ENCODE results near the gene RUSC2. TPM values are rescaled to one million over a fixed set of nuclear protein-coding genes. Genes with fewer than 3 reads are reported as not detected.
"Not testable (repeated sequence)": the region's sequence is repeated elsewhere in the genome, so short reads cannot be mapped to it uniquely, and the experiment has no call there.

The RUSC2 gene
- total RNA-seq, 2 experiments from 2014 or later, result not detected

GRCh38 chr9:35490910-35491465, 1.1 kb downstream of the RUSC2 start:
- Histone ChIP-seq H3K27ac (ENCODE audit: low read depth, low read length, poor library complexity, severe bottlenecking) (no peak overlapping the region), H3K9me2 (ENCODE audit: insufficient read depth, low read length) (no peaks in the 10 kb centered on the region), H3K36me3 (ENCODE audit: insufficient read depth, low read length) (no peaks in the 10 kb centered on the region), H2AFZ (ENCODE audit: low read length) (no peak overlapping the region), H3K4me3 (ENCODE audit: low read depth, low read length, poor library complexity, severe bottlenecking) (no peak overlapping the region), H3K9me3 (ENCODE audit: low read length) (no peaks in the 10 kb centered on the region), H3K4me2 (ENCODE audit: low read length) (no peak overlapping the region), H3K4me1 (ENCODE audit: insufficient read depth, low read length, poor library complexity, severe bottlenecking) (no peaks in the 10 kb centered on the region), H3K79me2 (ENCODE audit: insufficient read depth, low read depth, low read length) (no peaks in the 10 kb centered on the region), H4K20me1 (ENCODE audit: insufficient read depth, low read length) (no peaks in the 10 kb centered on the region)
- TF ChIP-seq EZH2phosphoT487 (IDR thresholded peaks at IDR 0.05; ENCODE audit: borderline replicate concordance, low read depth, low read length) (no peak), CTCF (conservative IDR thresholded peaks at IDR 0.05; ENCODE audit: low read length) (no peak)
- ChIA-PET CTCF (ENCODE audit: unreplicated experiment) (no interaction called here), POLR2A (no interaction called here)
- DNase-seq (ENCODE audit: low spot score), result no peak
- no TSS peak for BruUV-seq (replicated peaks)
- intact Hi-C loops (cut with micrococcal nuclease; ENCODE audit: unreplicated experiment), result no loop called here

GRCh38 chr9:35493119-35493518, 3.2 kb downstream of the RUSC2 start:
- H3K4me2 ChIP-seq (ENCODE audit: low read length); H3K36me3 ChIP-seq (ENCODE audit: insufficient read depth, low read length); intact Hi-C loops (cut with micrococcal nuclease; ENCODE audit: unreplicated experiment); H2AFZ ChIP-seq (ENCODE audit: low read length); POLR2A ChIA-PET; H3K9me3 ChIP-seq (ENCODE audit: low read length); DNase-seq (ENCODE audit: low spot score); H3K9me2 ChIP-seq (ENCODE audit: insufficient read depth, low read length); BruUV-seq (replicated peaks); H3K4me3 ChIP-seq (ENCODE audit: low read depth, low read length, poor library complexity, severe bottlenecking); H3K79me2 ChIP-seq (ENCODE audit: insufficient read depth, low read depth, low read length); H3K4me1 ChIP-seq (ENCODE audit: insufficient read depth, low read length, poor library complexity, severe bottlenecking); CTCF ChIA-PET (ENCODE audit: unreplicated experiment); H4K20me1 ChIP-seq (ENCODE audit: insufficient read depth, low read length); H3K27ac ChIP-seq (ENCODE audit: low read depth, low read length, poor library complexity, severe bottlenecking): not testable (repeated sequence)

- CTCF ChIA-PET (ENCODE audit: unreplicated experiment), result no interaction called here
- intact Hi-C loops (cut with micrococcal nuclease; ENCODE audit: unreplicated experiment), result no loop called here
- H3K79me2 ChIP-seq (ENCODE audit: insufficient read depth, low read depth, low read length), result no peaks in the 10 kb centered on the region
Measured at GRCh38 chr9:35495984-35496383, 6.1 kb downstream of the RUSC2 start.

GRCh38 chr9:35498245-35498644, 8.3 kb downstream of the RUSC2 start:
- intact Hi-C loops (cut with micrococcal nuclease; ENCODE audit: unreplicated experiment); H3K4me3 ChIP-seq (ENCODE audit: low read depth, low read length, poor library complexity, severe bottlenecking); CTCF ChIA-PET (ENCODE audit: unreplicated experiment): not testable (repeated sequence)

More at GRCh38 chr9:35495984-35496383, 6.1 kb downstream of the RUSC2 start:
- Histone ChIP-seq H3K4me1 (ENCODE audit: insufficient read depth, low read length, poor library complexity, severe bottlenecking) (no peaks in the 10 kb centered on the region), H3K9me2 (ENCODE audit: insufficient read depth, low read length) (no peaks in the 10 kb centered on the region), H3K4me3 (ENCODE audit: low read depth, low read length, poor library complexity, severe bottlenecking) (no peak overlapping the region), H3K27ac (ENCODE audit: low read depth, low read length, poor library complexity, severe bottlenecking) (no peak overlapping the region), H2AFZ (ENCODE audit: low read length) (no peak overlapping the region), H3K4me2 (ENCODE audit: low read length) (no peak overlapping the region), H4K20me1 (ENCODE audit: insufficient read depth, low read length) (no peaks in the 10 kb centered on the region), H3K36me3 (ENCODE audit: insufficient read depth, low read length) (no peaks in the 10 kb centered on the region), H3K9me3 (ENCODE audit: low read length) (no peaks in the 10 kb centered on the region)
- TF ChIP-seq CTCF (conservative IDR thresholded peaks at IDR 0.05; ENCODE audit: low read length), result no peak
- TF ChIP-seq EZH2phosphoT487 (IDR thresholded peaks at IDR 0.05; ENCODE audit: borderline replicate concordance, low read depth, low read length), result no peak
- DNase-seq (ENCODE audit: low spot score), result no peak
- POLR2A ChIA-PET, result interaction anchor here (0.6 kb wide), 1 partner anchor 12 kb away, joined by 3 read pairs; no protein-coding TSS in a partner anchor
- BruUV-seq (replicated peaks), result no TSS peak

More at GRCh38 chr9:35498245-35498644, 8.3 kb downstream of the RUSC2 start:
- POLR2A ChIA-PET; DNase-seq (ENCODE audit: low spot score); H3K36me3 ChIP-seq (ENCODE audit: insufficient read depth, low read length); H4K20me1 ChIP-seq (ENCODE audit: insufficient read depth, low read length); BruUV-seq (replicated peaks); H3K27ac ChIP-seq (ENCODE audit: low read depth, low read length, poor library complexity, severe bottlenecking); H3K9me2 ChIP-seq (ENCODE audit: insufficient read depth, low read length); H3K4me2 ChIP-seq (ENCODE audit: low read length); H3K4me1 ChIP-seq (ENCODE audit: insufficient read depth, low read length, poor library complexity, severe bottlenecking); H3K79me2 ChIP-seq (ENCODE audit: insufficient read depth, low read depth, low read length); H2AFZ ChIP-seq (ENCODE audit: low read length); H3K9me3 ChIP-seq (ENCODE audit: low read length): not testable (repeated sequence)

All from OCI-LY7 (cell line).